ENCODE data around the gene TRIM46.

DNA sequence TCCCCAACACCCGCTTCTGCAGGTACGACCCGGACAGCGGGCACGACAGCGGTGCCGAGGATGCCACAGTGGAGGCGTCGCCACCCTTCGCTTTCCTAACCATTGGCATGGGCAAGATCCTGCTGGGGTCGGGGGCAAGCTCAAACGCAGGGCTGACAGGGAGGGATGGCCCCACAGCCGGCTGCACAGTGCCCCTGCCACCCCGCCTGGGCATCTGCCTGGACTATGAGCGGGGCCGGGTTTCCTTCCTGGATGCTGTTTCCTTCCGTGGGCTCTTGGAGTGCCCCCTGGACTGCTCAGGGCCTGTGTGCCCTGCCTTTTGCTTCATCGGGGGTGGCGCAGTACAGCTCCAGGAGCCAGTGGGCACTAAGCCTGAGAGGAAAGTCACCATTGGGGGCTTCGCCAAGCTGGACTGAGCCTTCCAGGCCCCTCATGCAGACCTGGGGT is 10.1 kb downstream of the TRIM46 start:
- no peak for TF ChIP-seq CTCF (IDR thresholded peaks at IDR 0.05; ENCODE audit: low read length)
- TF ChIP-seq EZH2 (optimal IDR thresholded peaks at IDR 0.05; ENCODE audit: low read depth, low read length), result no peak
